IMR-90 (cell line): Measurements from ENCODE around the gene EPC2. TPM values are rescaled to one million over a fixed set of nuclear protein-coding genes. Genes with fewer than 3 reads are reported as not detected.

ENCODE experiments used
- ATAC-seq: fragments of 200-7000 bp; cut with Tn5 transposase; 2 replicates; pipeline ENCODE4 v1.9.1; 2020; ENCODE audit warnings: low read depth, mild to moderate bottlenecking, moderate library complexity
- BruUV-seq: library from RNA; stranded (reverse); fragments of 400-500 nt; replicated peaks from 2 replicates; lab custom pipeline; 2021; lab: Mats Ljungman, UMichigan
- CTCF ChIA-PET: fragments of 300-600 bp; formaldehyde crosslinking; extraction: SDS; loops from one replicate; lab custom pipeline; 2021; ENCODE audit warnings: antibody characterized with exemption; lab: Yijun Ruan, JAX
- POLR2A ChIA-PET: fragments of 300-600 bp; sonication (Branson Sonifier 250); formaldehyde crosslinking; loops from one replicate; lab custom pipeline; 2022; ENCODE audit warnings: antibody characterized with exemption; ENCODE audit not compliant: unreplicated experiment; lab: Charles Lee
- DNase-seq: peaks from one replicate; pipeline ENCODE4 v3.0.0; 2013
- H2AFZ ChIP-seq: replicated peaks from 2 replicates; pipeline ENCODE3; 2013; ENCODE audit warnings: low read length, mild to moderate bottlenecking; ENCODE audit not compliant: poor library complexity
- H2AK5ac ChIP-seq: 2 replicates; pipeline ENCODE4 v1.6.1; 2013; ENCODE audit warnings: low read depth, low read length, inconsistent platforms
- H2AK9ac ChIP-seq: replicated peaks from 2 replicates; pipeline ENCODE3; 2013; ENCODE audit warnings: mild to moderate bottlenecking, low read depth, low read length, moderate library complexity; ENCODE audit not compliant: poor library complexity
- H2BK120ac ChIP-seq: 2 replicates; pipeline ENCODE4 v1.6.1; 2013; ENCODE audit warnings: low read depth, low read length, inconsistent platforms
- H2BK15ac ChIP-seq: 3 replicates; pipeline ENCODE4 v1.6.1; 2013; ENCODE audit warnings: low read depth, low read length, inconsistent platforms
- H2BK20ac ChIP-seq: 2 replicates; pipeline ENCODE4 v1.6.1; 2013; ENCODE audit warnings: low read depth, mild to moderate bottlenecking, inconsistent platforms, low read length, moderate library complexity
- H2BK5ac ChIP-seq: 2 replicates; pipeline ENCODE4 v1.6.1; 2013; ENCODE audit warnings: mild to moderate bottlenecking, low read depth, low read length, inconsistent platforms; ENCODE audit not compliant: poor library complexity, severe bottlenecking
- H3K14ac ChIP-seq: replicated peaks from 2 replicates; pipeline ENCODE4 v1.6.1; 2013; ENCODE audit warnings: low read depth, low read length, inconsistent platforms
- H3K18ac ChIP-seq: 2 replicates; pipeline ENCODE4 v1.6.1; 2013; ENCODE audit warnings: low read depth, low read length, control low read depth
- H3K23ac ChIP-seq: 2 replicates; pipeline ENCODE4 v1.6.1; 2013; ENCODE audit warnings: low read depth, low read length, inconsistent platforms
- H3K27ac ChIP-seq: 2 replicates; pipeline ENCODE4 v1.5.1; 2013; ENCODE audit warnings: mild to moderate bottlenecking, control low read depth, low read length; ENCODE audit not compliant: insufficient read depth
- H3K27me3 ChIP-seq: 2 replicates; pipeline ENCODE4 v1.6.1; 2013; ENCODE audit warnings: low read length; ENCODE audit not compliant: control insufficient read depth, insufficient read depth
- H3K36me3 ChIP-seq: 2 replicates; pipeline ENCODE4 v1.6.1; 2013; ENCODE audit warnings: low read length, mixed read lengths; ENCODE audit not compliant: control insufficient read depth, insufficient read depth
- H3K4ac ChIP-seq: 2 replicates; pipeline ENCODE4 v1.6.1; 2013; ENCODE audit warnings: low read depth, low read length, inconsistent platforms
- H3K4me1 ChIP-seq: 2 replicates; pipeline ENCODE4 v1.6.1; 2013; ENCODE audit warnings: low read length, mixed read lengths; ENCODE audit not compliant: control insufficient read depth, insufficient read depth
- H3K4me2 ChIP-seq: 2 replicates; pipeline ENCODE4 v1.6.1; 2013; ENCODE audit warnings: low read depth, mild to moderate bottlenecking, control low read depth, low read length, moderate library complexity
- H3K4me3 ChIP-seq: 2 replicates; pipeline ENCODE4 v1.5.1; 2013; ENCODE audit warnings: low read depth, mild to moderate bottlenecking, control low read depth, low read length, moderate library complexity; ENCODE audit not compliant: insufficient read depth
- H3K56ac ChIP-seq: 2 replicates; pipeline ENCODE4 v1.6.1; 2013; ENCODE audit warnings: low read length, inconsistent platforms; ENCODE audit not compliant: insufficient read depth; ENCODE audit errors: extremely low read depth
- H3K79me1 ChIP-seq, 2 experiments: 2 replicates each; pipeline ENCODE4 v1.6.1; 2013; ENCODE audit warnings: low read length in 2 of 2, inconsistent platforms in 1 of 2, low read depth in 1 of 2
- H3K9ac ChIP-seq: 2 replicates; pipeline ENCODE4 v1.6.1; 2013; ENCODE audit warnings: low read depth, low read length, control low read depth
- H3K9me1 ChIP-seq: 2 replicates; pipeline ENCODE4 v1.6.1; 2013; ENCODE audit warnings: low read length, inconsistent platforms; ENCODE audit not compliant: insufficient read depth
- H3K9me3 ChIP-seq: 2 replicates; pipeline ENCODE4 v1.6.1; 2013; ENCODE audit warnings: low read length; ENCODE audit not compliant: control insufficient read depth, insufficient read depth
- H4K20me1 ChIP-seq: 2 replicates; pipeline ENCODE4 v1.6.1; 2013; ENCODE audit warnings: low read length, inconsistent platforms; ENCODE audit not compliant: insufficient read depth
- H4K5ac ChIP-seq: 2 replicates; pipeline ENCODE4 v1.6.1; 2013; ENCODE audit warnings: mild to moderate bottlenecking, low read depth, low read length, control low read depth
- H4K8ac ChIP-seq, 2 experiments: 2 replicates each; pipeline ENCODE4 v1.6.1; 2013; ENCODE audit warnings: low read depth in 2 of 2, low read length in 2 of 2, control low read depth in 1 of 2, inconsistent platforms in 1 of 2
- H4K91ac ChIP-seq: 2 replicates; pipeline ENCODE4 v1.6.1; 2013; ENCODE audit warnings: low read depth, low read length, inconsistent platforms; ENCODE audit not compliant: insufficient read depth
- BHLHE40 ChIP-seq: fragments of 150-350 bp; IDR thresholded peaks from 2 replicates; pipeline ENCODE4 v1.6.1; 2016; ENCODE audit warnings: mild to moderate bottlenecking, low read depth, low read length
- MAFK ChIP-seq: IDR thresholded peaks from 2 replicates; pipeline ENCODE4 v1.6.1; 2012; ENCODE audit warnings: low read depth, low read length, improper control_type of control experiment
- WGBS, 2 experiments: methylation state at CpG; one replicate each; pipeline versions ENCODE4 v1.1.5 to v1.1.7; 2013; ENCODE audit warnings: missing lambda C conversion rate in 2 of 2; ENCODE audit not compliant: insufficient read length in 1 of 2; ENCODE audit errors: extremely low coverage in 2 of 2; 5-methylcytosine and 5-hydroxymethylcytosine counted together
- dilution Hi-C: fragments of 300-500 bp; cut with HindIII; formaldehyde crosslinking; loops from one replicate; pipeline ENCODE4 v1.14.3; 2018; ENCODE audit warnings: low sequenced_read_pairs; ENCODE audit not compliant: unreplicated experiment
- in situ Hi-C: fragments of 300-500 bp; cut with MboI; formaldehyde crosslinking; loops from 3 replicates; pipeline ENCODE4 v1.14.3; 2019; ENCODE audit warnings: low sequenced_read_pairs, inconsistent platforms, mixed read lengths
- intact Hi-C: fragments of 100-400 bp; cut with micrococcal nuclease; formaldehyde crosslinking; loops from 2 replicates; pipeline ENCODE4 v1.10.0; 2022
- polyA plus RNA-seq, 3 experiments: library from polyadenylated mRNA; depleted of rRNA; stranded (reverse); fragments of >200 nt; gene quantifications; 2 replicates each; pipeline ENCODE4 v1.2.3, GENCODE V29; 2012; ENCODE audit warnings: low replicate concordance in 1 of 3
- total RNA-seq: library from RNA; depleted of rRNA; stranded (reverse); fragments of >200 nt; gene quantifications from 2 replicates; pipeline ENCODE4 v1.2.3, GENCODE V29; 2012

Gene EPC2
- total and polyA plus RNA-seq, 2 of the 4 experiments (the other 2 are of a cell fraction): 10.6 to 22.6 TPM

DNA sequence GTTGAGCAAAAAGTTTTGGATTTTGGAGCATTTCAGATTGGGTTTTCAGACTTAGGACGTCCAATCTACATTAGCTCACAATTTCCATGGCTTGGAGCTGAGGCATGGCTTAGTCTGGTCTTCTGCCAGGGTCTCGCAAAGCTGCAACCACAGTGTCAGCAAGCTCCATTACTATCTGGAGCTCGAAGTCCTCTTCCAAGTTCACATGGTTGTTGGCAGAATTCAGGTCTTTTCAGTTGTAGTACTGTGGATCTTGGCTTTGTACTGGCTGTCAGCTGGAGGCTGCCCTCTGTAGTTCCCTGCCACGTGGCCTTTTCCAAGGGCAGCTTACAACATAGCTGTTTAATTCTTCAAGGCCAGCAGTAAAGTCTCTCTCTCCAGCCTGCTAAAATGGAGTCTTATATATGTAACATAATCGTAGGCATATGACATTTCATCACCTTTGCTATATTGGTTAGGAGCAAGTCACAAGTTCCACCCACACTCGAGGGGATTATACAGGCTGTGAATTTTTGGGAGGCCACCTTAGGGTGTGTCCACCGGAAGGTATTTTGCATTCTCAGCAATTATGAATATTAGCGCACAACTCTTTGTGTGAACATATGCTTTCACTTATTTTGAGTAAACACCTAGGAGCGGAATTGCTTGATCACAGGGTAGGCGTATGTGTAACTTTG, 41.5 kb upstream of the EPC2 start:
- no peak overlapping the region for H2AFZ ChIP-seq
- dilution Hi-C loops: no loop called here
- no peak overlapping the region for H2AK9ac ChIP-seq
- no peak overlapping the region for H3K4me3 ChIP-seq
- DNase-seq: no peak
- CTCF ChIA-PET: no interaction called here
- H3K9me1 ChIP-seq: no peaks in the 10 kb centered on the region
- no peak overlapping the region for H4K91ac ChIP-seq
- peak; percentile 62 for TF ChIP-seq MAFK
- no peak for TF ChIP-seq BHLHE40
- H3K9me3 ChIP-seq: peaks cover 4% of the 10 kb centered on the region
- no peak overlapping the region for H3K18ac ChIP-seq
- no peak overlapping the region for H2AK5ac ChIP-seq
- H2BK15ac ChIP-seq: no peak overlapping the region
- no peak overlapping the region for H3K27ac ChIP-seq
- no peak overlapping the region for H3K14ac ChIP-seq
- no peak for ATAC-seq
- H3K79me1 ChIP-seq: no peaks in the 10 kb centered on the region
- H3K9ac ChIP-seq: no peak overlapping the region
- WGBS, 2 experiments: no CpG with 5 or more reads among the region's 10 CpGs
- H2BK120ac ChIP-seq: no peak overlapping the region
- no peak overlapping the region for H3K4ac ChIP-seq
- no peaks in the 10 kb centered on the region for H3K4me1 ChIP-seq
- no peak overlapping the region for H4K8ac ChIP-seq
- no peaks in the 10 kb centered on the region for H3K36me3 ChIP-seq
- intact Hi-C loops: no loop called here
- POLR2A ChIA-PET: no interaction called here
- H3K56ac ChIP-seq: no peak overlapping the region
- H3K4me2 ChIP-seq: no peak overlapping the region
- H4K5ac ChIP-seq: no peak overlapping the region
- H2BK20ac ChIP-seq: no peak overlapping the region
- no peak overlapping the region for H3K23ac ChIP-seq
- H4K20me1 ChIP-seq: no peaks in the 10 kb centered on the region
- in situ Hi-C loops: no loop called here
- peaks cover 2% of the 10 kb centered on the region; the same call in 1 of the 2 replicates for H3K27me3 ChIP-seq
- H2BK5ac ChIP-seq: no peak overlapping the region
- BruUV-seq: no TSS peak
